HG03135 (cell line): ENCODE data around the gene MYO3B.
"Not testable (repeated sequence)": the region's sequence is repeated elsewhere in the genome, so short reads cannot be mapped to it uniquely, and the experiment has no call there.

Experiments used
- ATAC-seq: cut with Tn5 transposase; IDR thresholded peaks from one replicate; pipeline ENCODE4 v1.9.1; 2021; ENCODE audit warnings: mild to moderate bottlenecking, moderate library complexity; ENCODE audit not compliant: unreplicated experiment

MYO3B gene

DNA sequence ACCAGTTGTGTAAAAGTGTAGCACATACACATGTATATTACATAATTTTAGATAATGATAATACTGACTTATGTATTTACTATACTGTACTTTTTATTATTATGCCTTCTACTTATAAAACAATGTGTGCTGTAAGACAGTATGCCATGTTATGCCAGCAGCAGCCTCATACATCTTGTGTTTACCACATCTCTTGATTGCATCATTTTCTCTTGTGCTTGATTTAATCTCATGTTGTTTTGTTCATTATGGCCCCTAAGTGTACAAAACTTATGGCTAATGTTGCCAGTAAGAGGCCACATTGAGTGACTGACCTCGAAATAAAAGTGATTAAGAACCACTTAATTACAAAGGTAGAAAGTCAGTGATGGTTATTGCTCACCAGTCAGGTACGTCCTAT, 409.2 kb downstream of the MYO3B start:
- ATAC-seq = no peak

DNA sequence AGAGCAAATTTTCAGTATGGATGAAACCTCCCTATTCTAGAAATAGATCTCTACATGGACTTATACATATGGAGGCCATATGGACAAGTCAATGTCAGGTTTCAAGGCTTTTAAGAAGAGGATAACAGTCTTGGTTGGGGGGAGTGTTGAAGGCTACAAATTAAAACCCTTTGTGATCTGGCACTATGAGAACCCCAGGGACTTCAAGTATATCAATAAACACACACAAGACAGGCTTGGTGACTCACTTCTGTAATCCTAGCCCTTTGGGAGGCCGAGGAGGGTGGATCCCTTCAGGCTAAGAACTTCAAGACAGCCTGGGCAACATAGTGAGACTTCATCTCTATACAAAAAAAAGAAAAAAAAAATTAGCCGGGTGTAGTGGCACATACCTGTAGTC, 410.0 kb downstream of the MYO3B start:
- no peak for ATAC-seq

DNA sequence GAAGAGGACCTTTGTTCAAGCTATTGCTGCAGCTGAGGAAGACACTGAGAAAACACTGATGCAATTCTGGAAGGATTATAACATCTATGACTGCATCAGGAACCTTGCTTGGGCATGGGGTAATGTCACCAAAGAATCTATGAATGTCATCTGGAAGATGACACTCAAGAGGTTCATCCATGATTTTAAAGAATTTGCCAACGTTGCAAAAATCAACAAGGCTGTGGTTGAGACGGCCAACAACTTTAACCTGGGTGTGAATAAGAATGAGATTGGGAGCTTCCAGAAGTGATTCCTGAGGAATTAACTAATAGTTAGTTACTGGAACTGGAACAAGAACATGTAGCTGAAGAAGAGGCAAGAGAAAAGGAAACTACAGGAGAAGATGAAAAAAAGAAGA, 410.8 kb downstream of the MYO3B start:
- ATAC-seq = no peak

DNA sequence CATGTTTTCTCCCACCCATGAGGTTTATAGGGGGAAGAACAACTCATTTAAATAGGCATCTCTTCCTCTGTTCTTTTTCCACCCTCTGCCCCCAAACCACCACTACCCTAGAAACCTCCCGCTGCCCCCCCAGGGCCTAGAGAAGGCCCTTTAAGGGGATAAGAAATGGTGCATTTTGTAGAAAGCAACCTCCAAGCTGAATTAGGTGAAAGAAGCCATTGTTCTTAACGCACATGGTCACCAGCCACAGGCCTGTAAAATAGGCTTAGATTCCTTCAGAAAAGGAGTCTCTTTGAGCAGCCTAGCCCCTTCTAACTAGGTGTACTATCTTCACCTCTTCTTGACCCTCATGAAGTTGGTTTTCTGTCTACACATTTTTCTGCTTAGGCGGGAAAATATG, 418.6 kb downstream of the MYO3B start:
- ATAC-seq = no peak

- no peak for ATAC-seq
Measured at GRCh38 chr2:170598067-170598395, 420.1 kb downstream of the MYO3B start.

DNA sequence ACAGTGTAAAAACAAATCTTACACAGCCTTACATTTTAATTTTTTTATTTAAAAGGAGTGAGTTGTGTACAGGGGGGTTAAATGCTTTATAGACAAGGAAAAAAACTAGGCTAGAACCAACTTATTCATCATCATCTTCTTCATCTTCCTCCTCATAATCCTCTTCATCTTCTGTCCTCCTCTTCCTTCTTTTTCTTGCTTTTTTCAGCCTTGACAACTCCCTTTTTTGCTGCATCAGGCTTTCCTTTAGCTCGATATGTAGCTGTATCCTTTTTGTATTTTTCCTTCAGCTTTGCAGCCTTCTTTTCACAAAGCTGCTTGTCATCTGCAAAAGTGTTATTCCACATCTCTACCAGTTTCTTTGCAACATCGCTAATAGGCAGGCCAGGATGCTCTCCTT, 423.5 kb downstream of the MYO3B start:
- ATAC-seq = no peak

DNA sequence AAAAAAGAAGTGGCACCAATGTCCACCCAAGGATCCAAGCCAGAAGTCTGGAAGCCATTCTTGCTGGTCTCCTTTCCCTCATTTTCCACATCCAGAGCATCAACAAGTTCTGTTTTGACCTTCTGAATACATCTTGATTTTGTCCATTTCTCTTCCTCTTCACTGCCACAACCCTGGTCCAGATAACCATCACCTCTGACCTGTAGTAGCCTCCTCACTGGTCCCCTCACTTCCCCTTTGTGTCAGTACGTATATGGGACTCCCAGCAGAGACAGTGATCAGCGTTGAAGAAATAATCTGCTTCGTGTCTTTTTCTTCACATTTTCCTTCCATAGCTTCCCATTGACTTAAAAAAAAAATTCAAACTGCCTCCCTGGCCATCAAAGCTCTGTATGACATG, 427.9 kb downstream of the MYO3B start:
- ATAC-seq = no peak

DNA sequence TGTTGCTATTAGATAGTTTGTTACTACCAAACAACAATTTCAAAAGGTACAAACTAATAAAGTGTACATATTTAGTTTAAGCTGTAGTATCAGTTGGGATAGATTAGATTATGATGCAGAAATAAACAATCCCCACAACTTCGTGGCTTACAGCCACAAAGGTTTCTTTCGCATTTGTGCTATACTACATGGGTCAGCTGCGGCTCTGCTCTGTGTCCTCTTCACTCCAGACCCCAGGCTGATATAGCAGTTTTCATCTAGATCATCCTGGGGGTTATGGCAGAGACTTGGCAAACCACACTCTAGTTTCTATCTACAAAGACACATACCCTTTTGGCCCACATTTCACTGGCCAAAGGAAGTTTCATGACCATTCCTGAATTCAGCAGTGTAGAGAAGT, 429.2 kb downstream of the MYO3B start:
- no peak for ATAC-seq

DNA sequence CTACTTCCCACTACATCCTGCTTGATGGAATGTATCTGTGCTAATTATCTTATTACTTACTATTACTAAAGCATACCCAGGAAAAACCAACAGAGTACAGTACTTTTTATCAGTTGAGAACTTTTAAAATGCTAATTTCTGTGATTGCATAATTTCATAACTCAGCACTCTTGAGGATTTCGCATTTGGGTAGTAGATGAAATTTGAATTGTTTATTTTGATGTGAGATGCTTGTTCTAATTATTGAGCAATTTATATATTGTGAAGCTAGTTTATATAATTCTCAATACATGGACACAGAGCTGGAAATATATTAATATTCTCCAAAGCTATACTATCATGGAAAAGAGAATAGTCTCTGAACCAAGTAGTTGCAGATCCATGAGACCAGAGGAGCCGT, 432.7 kb downstream of the MYO3B start:
- ATAC-seq = no peak

DNA sequence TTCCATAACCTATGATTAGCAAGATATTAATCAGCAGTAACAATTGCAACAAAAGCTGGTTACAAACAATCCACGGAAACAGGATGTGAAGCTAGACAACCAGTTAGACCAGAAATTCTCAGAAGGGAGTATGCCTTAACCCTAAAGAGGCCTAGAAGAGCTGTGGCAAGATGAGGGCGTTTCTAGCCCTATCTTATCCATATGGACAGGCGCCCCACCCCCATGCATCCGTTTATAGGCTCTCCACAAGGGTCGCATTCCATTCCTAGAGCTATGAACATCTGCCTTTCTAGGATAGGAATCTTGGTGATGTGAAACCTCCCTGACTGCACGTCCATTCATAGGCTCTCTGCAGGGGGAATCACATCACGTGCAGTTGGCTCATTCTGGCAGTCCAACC, 441.0 kb downstream of the MYO3B start:
- not testable (repeated sequence) for ATAC-seq

GRCh38 chr2:170635094-170635493, 457.1 kb downstream of the MYO3B start:
- not testable (repeated sequence) for ATAC-seq

DNA sequence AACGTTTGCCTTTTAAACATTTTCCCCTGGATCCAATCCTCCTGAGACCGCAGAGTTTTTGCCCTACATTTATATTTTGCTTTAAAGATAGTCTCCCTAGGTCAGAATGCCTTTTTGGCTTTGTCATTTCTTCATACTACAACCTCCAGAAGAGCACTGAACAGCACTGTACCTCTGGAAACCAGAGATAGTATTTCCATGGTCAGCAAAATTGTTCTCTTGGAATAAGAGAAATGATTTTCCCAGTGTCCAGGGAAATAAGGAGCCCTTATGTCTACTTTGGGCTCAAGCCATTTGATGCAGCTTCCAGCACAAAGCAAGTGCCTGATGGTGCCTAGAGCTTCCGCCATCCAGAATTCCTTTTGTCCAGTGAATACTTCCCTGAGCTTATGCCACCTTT, 461.7 kb downstream of the MYO3B start:
- ATAC-seq = no peak

- no peak for ATAC-seq
Measured at GRCh38 chr2:170641961-170642360, 464.0 kb downstream of the MYO3B start.

- no peak for ATAC-seq
Measured at GRCh38 chr2:170643346-170643745, 465.4 kb downstream of the MYO3B start.

DNA sequence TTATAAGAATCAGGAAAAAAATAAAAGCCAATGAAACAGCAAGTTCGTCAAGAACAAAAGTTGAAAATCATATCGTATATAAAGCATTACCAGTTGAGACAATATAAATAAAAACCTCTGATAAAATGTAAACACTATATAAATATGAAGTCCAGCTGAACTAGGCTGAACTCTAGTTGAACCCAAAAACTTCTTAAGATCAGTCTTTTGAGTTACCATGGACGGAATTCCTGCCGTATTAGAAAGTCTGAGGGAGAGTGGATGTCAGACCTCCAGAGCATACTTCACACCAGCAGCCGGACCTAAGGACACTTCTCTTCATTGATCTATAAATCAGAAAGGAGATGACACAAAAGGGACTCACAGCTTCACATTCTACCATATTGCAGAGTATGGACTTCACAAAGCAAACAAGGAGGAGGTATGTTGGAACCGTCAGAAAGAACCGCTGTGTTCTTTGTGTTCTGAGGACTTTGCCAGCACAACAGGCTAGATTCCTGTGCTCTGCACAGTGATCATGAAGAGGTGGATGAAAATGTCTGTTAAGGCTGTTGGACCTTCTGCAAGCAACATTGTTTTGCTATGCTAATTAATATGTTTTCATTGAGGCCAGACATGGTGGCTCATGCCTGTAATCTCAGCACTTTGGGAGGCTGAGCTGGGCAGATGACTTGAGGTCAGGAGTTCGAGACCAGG, 469.9 kb downstream of the MYO3B start:
- ATAC-seq = no peak

DNA sequence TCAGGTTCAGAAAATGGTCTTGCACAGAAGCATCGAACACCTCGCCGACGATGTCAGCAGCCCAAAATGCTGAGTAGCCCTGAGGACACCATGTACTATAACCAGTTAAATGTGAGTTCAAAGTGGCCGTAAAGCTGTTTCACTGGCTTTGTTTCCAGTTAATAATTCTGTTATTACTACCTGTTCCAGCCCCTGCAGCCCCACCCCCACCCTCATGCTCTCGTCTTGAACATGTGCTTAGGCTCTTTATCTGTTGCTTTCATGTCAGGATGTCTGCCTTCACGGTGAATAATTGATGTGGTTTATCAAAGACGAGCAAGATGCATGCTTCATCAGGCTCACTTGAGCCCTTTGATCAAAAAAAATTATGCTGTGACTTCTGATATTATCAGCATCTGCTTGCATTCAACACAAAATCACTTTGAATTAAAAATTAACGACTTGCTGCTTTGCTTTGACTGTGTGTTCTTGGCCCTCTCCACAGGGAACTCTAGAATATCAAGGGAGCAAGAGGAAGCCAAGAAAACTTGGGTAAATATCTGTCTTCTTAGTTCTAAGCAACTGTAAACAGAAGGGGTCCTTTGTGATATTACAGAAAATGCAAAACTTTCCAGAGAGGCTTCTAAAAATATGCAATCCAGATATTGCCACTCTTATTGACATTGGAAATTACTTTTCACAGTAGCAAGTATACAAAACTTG, 473.8 kb downstream of the MYO3B start:
- ATAC-seq = no peak

- ATAC-seq = no peak
Measured at GRCh38 chr2:170652637-170653417, 474.9 kb downstream of the MYO3B start.

GRCh38 chr2:170656669-170657068, 478.7 kb downstream of the MYO3B start:
- ATAC-seq = no peak

- no peak for ATAC-seq
Measured at GRCh38 chr2:170660409-170660808, 482.5 kb downstream of the MYO3B start.

GRCh38 chr2:170665743-170666142, 487.8 kb downstream of the MYO3B start:
- ATAC-seq = no peak

- ATAC-seq = no peak
Measured at GRCh38 chr2:170669909-170670308, 492.0 kb downstream of the MYO3B start.

DNA sequence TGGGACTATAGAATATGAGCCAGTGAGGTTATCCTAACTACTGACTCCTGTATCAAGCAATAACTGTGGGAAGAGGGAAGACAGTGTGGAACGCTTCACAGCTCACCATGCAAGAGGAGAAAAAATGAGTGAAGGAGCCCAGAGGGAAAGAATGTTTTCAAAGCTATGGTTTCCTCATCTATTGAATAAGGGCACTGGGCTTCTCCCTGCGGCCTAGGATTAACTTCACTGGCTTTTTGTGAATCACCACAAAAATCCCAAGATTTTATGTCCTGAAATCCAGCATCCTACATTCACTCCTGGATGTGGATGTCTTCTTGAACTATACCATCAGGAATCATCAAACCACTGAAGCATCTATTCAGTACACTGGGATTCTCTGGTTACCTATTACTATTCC, 492.7 kb downstream of the MYO3B start:
- ATAC-seq = no peak
